Colonic mucosa (tissue), 4 donors: Measurements from ENCODE around the gene PHYH. TPM values are rescaled to one million over a fixed set of nuclear protein-coding genes. Genes with fewer than 3 reads are reported as not detected.
"Not testable (repeated sequence)": the region's sequence is repeated elsewhere in the genome, so short reads cannot be mapped to it uniquely, and the experiment has no call there.

Experiments used
- DNase-seq: peaks from one replicate; pipeline ENCODE4 v3.0.0-alpha.2; 2020
- H3K27ac ChIP-seq: fragments of 200-600 bp; one replicate; pipeline ENCODE4 v1.8.0; 2021
- H3K27me3 ChIP-seq: fragments of 200-600 bp; one replicate; pipeline ENCODE4 v1.8.0; 2021
- H3K36me3 ChIP-seq: fragments of 200-600 bp; one replicate; pipeline ENCODE4 v1.8.0; 2021
- H3K4me1 ChIP-seq: fragments of 200-600 bp; one replicate; pipeline ENCODE4 v1.8.0; 2021; ENCODE audit warnings: mild to moderate bottlenecking
- H3K4me3 ChIP-seq: fragments of 200-600 bp; one replicate; pipeline ENCODE4 v1.8.0; 2021
- H3K9ac ChIP-seq, 2 donors: one replicate each; pipeline ENCODE4 v1.7.0; 2013; ENCODE audit warnings: control low read depth in 2 of 2, low read depth in 2 of 2, low read length in 2 of 2
- H3K9me3 ChIP-seq: fragments of 200-600 bp; one replicate; pipeline ENCODE4 v1.8.0; 2021
- CTCF ChIP-seq: fragments of 200-600 bp; IDR thresholded peaks from one replicate; pipeline ENCODE4 v1.8.0; 2022; ENCODE audit warnings: antibody characterized with exemption, mild to moderate bottlenecking
- intact Hi-C: fragments of 100-400 bp; cut with DNase I; formaldehyde crosslinking; loops from one replicate; pipeline ENCODE4 v1.14.1; 2022
- total RNA-seq, 2 donors: library from RNA; stranded (reverse); fragmentation: NEBNext Ultra II Directional in 1 of 2; extraction: Animal tissue kit (Norgen Biotek cat#: 25700) in 1 of 2; gene quantifications; one replicate each; pipeline ENCODE4 v1.2.1, GENCODE V29; 2021
- donor health status: healthy.
- donor health status: DM: no; HTN: no; CAD: no.
- donor health status: DM: no; HTN: no; CAD: no.

PHYH gene
- total RNA-seq, 2 donors from 2014 or later = 35.6 to 62.1 TPM

- Histone ChIP-seq H3K4me3 (no peak overlapping the region), H3K9me3 (no peaks in the 10 kb centered on the region), H3K9ac (no peak overlapping the region), H3K36me3 (no peaks in the 10 kb centered on the region), H3K4me1 (no peaks in the 10 kb centered on the region), H3K27me3 (no peaks in the 10 kb centered on the region), H3K27ac (no peak overlapping the region)
- no peak for DNase-seq
- TF ChIP-seq CTCF = no peak
- intact Hi-C loops = no loop called here
Observed at GRCh38 chr10:13257621-13258140, 42.2 kb downstream of the PHYH start.

DNA sequence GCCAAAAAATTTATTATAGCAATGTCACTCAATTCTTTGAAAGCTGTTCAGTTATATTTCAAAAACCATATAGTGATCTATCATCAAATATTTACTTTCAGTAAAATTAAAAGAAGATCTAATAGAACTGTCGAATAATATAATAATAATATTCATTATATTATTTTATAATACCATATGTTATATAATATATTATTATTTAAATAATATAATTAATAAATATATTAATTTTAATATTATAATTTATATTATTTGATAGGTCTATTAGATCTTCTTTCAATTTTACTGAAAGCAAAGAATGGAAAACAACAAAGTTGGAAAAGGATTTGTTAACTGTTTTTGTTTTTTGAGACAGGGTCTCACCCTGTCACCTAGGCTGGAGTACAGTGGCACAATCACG lies 43.2 kb downstream of the PHYH start:
- no peak for TF ChIP-seq CTCF
- Histone ChIP-seq H3K4me1 (no peaks in the 10 kb centered on the region), H3K9me3 (no peaks in the 10 kb centered on the region), H3K4me3 (no peak overlapping the region), H3K27ac (no peak overlapping the region), H3K9ac (no peak overlapping the region), H3K27me3 (no peaks in the 10 kb centered on the region), H3K36me3 (no peaks in the 10 kb centered on the region)
- no peak for DNase-seq
- intact Hi-C loops = no loop called here

DNA sequence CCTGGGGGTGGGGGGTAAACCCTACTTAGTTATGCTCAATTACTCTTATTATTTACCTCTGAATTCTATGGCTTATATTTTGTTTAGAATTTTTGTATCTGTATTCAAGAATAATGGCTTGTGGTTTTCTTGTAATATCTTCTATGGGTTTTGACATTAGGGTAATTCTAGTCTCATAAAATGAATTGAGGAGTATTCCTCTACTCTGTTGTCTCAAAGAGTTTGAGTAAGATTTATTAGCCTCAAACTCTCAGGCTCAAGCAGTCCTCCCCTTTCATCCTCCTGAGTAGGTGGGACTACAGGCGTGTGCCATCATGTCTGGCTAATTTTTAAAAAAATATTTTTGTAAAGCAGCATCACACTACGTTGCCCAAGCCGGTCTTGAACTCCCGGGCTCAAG lies 46.1 kb downstream of the PHYH start:
- H3K9me3 ChIP-seq = no peaks in the 10 kb centered on the region
- intact Hi-C loops = no loop called here
- H3K27me3 ChIP-seq = no peaks in the 10 kb centered on the region
- H3K27ac ChIP-seq = no peak overlapping the region
- no peak overlapping the region for H3K4me3 ChIP-seq
- no peaks in the 10 kb centered on the region for H3K36me3 ChIP-seq
- TF ChIP-seq CTCF = no peak
- H3K9ac ChIP-seq = no peak overlapping the region
- H3K4me1 ChIP-seq = no peaks in the 10 kb centered on the region
- DNase-seq = no peak

DNA sequence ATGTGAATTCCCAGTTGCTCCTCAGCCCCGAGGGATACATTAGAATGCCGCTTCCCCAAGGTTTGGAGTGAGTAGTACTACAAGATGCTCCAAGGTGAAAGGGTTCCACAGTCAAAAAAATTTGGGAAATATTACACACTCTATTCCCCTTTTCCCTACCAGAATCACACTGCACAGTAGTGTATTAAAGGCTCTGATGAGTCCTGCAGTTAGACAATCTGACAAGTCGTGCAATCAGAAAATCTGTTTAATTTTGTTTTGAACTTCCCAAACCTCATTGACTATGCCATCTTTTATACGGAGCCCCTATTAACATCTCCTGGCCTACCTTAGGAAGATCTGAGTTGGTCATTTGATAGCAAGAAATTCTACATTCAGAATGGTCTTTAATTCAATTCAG lies 52.1 kb downstream of the PHYH start:
- H3K27me3 ChIP-seq = no peaks in the 10 kb centered on the region
- no peak overlapping the region for H3K9ac ChIP-seq
- DNase-seq = no peak
- H3K4me1 ChIP-seq = no peaks in the 10 kb centered on the region
- no peak overlapping the region for H3K4me3 ChIP-seq
- intact Hi-C loops = no loop called here
- H3K27ac ChIP-seq = no peak overlapping the region
- no peak for TF ChIP-seq CTCF
- no peaks in the 10 kb centered on the region for H3K36me3 ChIP-seq
- H3K9me3 ChIP-seq = no peaks in the 10 kb centered on the region

GRCh38 chr10:13247246-13247645 lies 52.6 kb downstream of the PHYH start:
- Histone ChIP-seq H3K27ac (no peak overlapping the region), H3K4me3 (no peak overlapping the region), H3K9ac (no peak overlapping the region), H3K27me3 (no peaks in the 10 kb centered on the region), H3K9me3 (no peaks in the 10 kb centered on the region), H3K36me3 (no peaks in the 10 kb centered on the region), H3K4me1 (no peaks in the 10 kb centered on the region)
- TF ChIP-seq CTCF = no peak
- DNase-seq = no peak
- intact Hi-C loops = no loop called here

DNA sequence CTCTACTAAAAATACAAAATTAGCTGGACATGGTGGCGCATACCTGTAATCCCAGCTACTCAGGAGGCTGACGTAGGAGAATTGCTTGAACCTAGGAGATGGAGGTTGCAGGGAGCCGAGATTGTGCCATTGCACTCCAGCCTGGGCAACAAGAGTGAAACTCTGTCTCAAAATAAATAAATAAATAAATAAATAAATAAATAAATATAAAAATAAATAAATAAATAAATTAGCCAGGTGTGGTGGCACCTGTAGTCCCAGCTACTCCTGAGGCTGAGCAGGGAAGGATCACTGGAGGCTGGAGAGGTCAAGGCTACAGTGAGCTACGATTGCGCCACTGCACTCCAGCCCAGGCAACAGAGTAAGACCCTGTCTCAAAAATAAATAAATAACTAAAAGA lies 57.6 kb downstream of the PHYH start:
- H3K27ac ChIP-seq, H3K9me3 ChIP-seq, H3K36me3 ChIP-seq, H3K4me3 ChIP-seq, DNase-seq, H3K27me3 ChIP-seq, H3K4me1 ChIP-seq, H3K9ac ChIP-seq, intact Hi-C loops: not testable (repeated sequence)
